HG03571 (cell line): Measurements from ENCODE around the gene TMEM132D.
"Not testable (repeated sequence)": the region's sequence is repeated elsewhere in the genome, so short reads cannot be mapped to it uniquely, and the experiment has no call there.

Experiments
- ATAC-seq: cut with Tn5 transposase; IDR thresholded peaks from one replicate; pipeline ENCODE4 v1.9.1; 2021; ENCODE audit not compliant: unreplicated experiment

TMEM132D gene

GRCh38 chr12:129202109-129202814 lies 701.6 kb downstream of the TMEM132D start:
- ATAC-seq = no peak

GRCh38 chr12:129201029-129201428 lies 702.8 kb downstream of the TMEM132D start:
- no peak for ATAC-seq

GRCh38 chr12:129200576-129200975 lies 703.2 kb downstream of the TMEM132D start:
- no peak for ATAC-seq

GRCh38 chr12:129196927-129197326 lies 706.9 kb downstream of the TMEM132D start:
- no peak for ATAC-seq

- ATAC-seq = no peak
Observed at GRCh38 chr12:129195081-129195480, 708.7 kb downstream of the TMEM132D start.

- ATAC-seq = no peak
Observed at GRCh38 chr12:129193263-129193871, 710.5 kb downstream of the TMEM132D start.

- no peak for ATAC-seq
Observed at GRCh38 chr12:129190827-129191226, 713.0 kb downstream of the TMEM132D start.

- ATAC-seq = not testable (repeated sequence)
Observed at GRCh38 chr12:129189879-129190278, 713.9 kb downstream of the TMEM132D start.

- no peak for ATAC-seq
Observed at GRCh38 chr12:129186952-129187351, 716.9 kb downstream of the TMEM132D start.

GRCh38 chr12:129185855-129186254 lies 718.0 kb downstream of the TMEM132D start:
- ATAC-seq = no peak

GRCh38 chr12:129184127-129184928 lies 719.5 kb downstream of the TMEM132D start:
- ATAC-seq = no peak

GRCh38 chr12:129179941-129180553 lies 723.8 kb downstream of the TMEM132D start:
- ATAC-seq = no peak

- no peak for ATAC-seq
Observed at GRCh38 chr12:129169928-129170327, 733.9 kb downstream of the TMEM132D start.

- ATAC-seq = no peak
Observed at GRCh38 chr12:129163861-129164260, 740.0 kb downstream of the TMEM132D start.

- ATAC-seq = no peak
Observed at GRCh38 chr12:129163461-129163860, 740.4 kb downstream of the TMEM132D start.

GRCh38 chr12:129162805-129163204 lies 741.0 kb downstream of the TMEM132D start:
- ATAC-seq = no peak

GRCh38 chr12:129161511-129161910 lies 742.3 kb downstream of the TMEM132D start:
- ATAC-seq = no peak

- ATAC-seq = no peak
Observed at GRCh38 chr12:129160282-129160681, 743.5 kb downstream of the TMEM132D start.

- no peak for ATAC-seq
Observed at GRCh38 chr12:129152351-129153104, 751.3 kb downstream of the TMEM132D start.

- ATAC-seq = no peak
Observed at GRCh38 chr12:129150721-129151120, 753.1 kb downstream of the TMEM132D start.

- ATAC-seq = no peak
Observed at GRCh38 chr12:129145381-129145780, 758.4 kb downstream of the TMEM132D start.
